SU-DHL-6 (cell line): ENCODE data around the gene SCUBE1.

Experiments used
- CTCF ChIP-seq: fragments of 200-600 bp; sonication (generic); IDR thresholded peaks from one replicate; pipeline ENCODE4 v1.5.1; 2017; ENCODE audit warnings: antibody characterized with exemption, mild to moderate bottlenecking, low read length, moderate library complexity; ENCODE audit not compliant: insufficient read depth, poor library complexity, severe bottlenecking
- EZH2phosphoT487 ChIP-seq: fragments of 200-600 bp; sonication (generic), shearing (Covaris generic); conservative IDR thresholded peaks from 2 replicates; pipeline ENCODE4 v1.6.1; 2018; ENCODE audit warnings: mild to moderate bottlenecking, antibody characterized with exemption, low read length, moderate library complexity, mixed read lengths

- TF ChIP-seq CTCF (no peak), EZH2phosphoT487 (no peak)
Measured at GRCh38 chr22:43163241-43163795, 179.9 kb downstream of the SCUBE1 start.
